Erythroblast (primary cell): Measurements from ENCODE around the gene FRMD5.

ENCODE experiments used
- GATA1 ChIP-seq: IDR thresholded peaks from 2 replicates; pipeline ENCODE4 v1.6.1; 2011; ENCODE audit warnings: low read depth, mild to moderate bottlenecking, control low read depth, low read length, moderate library complexity
- POLR2A ChIP-seq: IDR thresholded peaks from 2 replicates; pipeline ENCODE4 v1.6.1; 2011; ENCODE audit warnings: mild to moderate bottlenecking, low read length

DNA sequence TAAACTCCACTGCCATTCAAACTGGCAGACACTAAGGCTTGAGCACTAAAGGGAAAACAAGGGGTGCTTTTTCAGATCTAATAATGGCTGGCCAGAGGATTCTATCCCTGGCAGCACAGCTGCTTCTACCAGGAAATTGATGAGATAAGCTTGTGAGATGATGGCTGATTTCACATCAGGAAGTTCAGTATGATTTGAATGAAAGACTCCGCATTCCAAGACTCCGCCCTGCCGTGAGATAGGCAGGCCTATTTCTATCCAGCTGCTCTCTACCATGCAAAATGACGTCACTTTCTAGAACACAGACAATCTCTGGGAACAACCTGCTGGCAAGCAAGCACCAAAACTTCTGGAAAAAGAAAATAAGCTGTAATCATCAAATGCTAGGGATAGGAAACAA lies 196.5 kb downstream of the FRMD5 start:
- TF ChIP-seq GATA1 = no peak
- no peak for TF ChIP-seq POLR2A
